ENCODE measurements around the gene SPACDR.
"Not testable (repeated sequence)": the region's sequence is repeated elsewhere in the genome, so short reads cannot be mapped to it uniquely, and the experiment has no call there.

SPACDR gene

DNA sequence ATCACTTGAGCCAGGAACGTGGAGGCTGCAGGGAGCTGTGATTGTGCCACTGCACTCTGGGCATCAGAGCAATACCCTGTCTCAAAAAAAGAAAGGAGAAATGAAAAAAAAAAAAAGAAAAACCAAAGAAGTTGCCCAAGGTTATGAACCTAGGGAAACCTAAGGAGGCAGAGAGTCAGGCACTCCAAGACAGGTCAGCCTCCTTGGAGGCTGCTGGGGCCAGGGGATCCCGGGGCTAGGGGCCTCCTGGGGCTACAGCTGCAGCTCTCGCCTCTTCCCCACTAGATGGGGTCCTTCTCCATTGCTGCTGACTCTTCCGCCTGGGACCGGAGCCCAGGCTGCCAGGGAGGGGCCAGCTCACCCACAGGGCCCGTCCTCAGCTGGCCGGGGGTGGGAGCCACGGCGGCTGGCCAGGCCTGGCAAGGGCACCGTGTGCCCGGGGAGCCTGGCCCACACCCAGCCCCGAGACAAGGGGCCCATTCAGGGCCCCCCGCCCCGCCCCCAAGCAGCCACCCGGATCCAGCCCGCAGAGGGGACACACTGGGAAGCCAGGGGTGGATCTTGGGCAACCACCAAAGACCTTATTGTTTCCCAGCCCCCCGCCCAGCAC, 1.7 kb upstream of the SPACDR start:
- peak; percentile 85 for DNase-seq (ENCODE audit: low read depth)

DNA sequence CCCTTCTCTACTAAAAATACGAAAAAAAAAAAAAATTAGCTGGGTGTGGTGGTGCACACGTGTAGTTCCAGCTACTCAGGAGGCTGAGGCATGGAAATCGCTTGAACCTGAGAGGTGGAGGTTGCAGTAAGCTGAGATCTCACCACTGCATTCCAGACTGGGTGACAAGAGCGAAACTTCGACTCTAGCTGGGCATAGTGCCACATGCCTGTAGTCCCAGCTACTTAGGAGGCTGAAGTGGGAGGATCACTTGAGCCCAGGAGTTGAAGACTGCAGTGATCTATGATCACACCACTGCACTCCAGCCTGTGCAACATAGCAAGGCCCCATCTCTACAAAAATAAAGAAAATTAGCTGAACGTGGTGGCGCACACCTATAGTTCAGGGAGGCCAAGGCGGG, 1.2 kb upstream of the SPACDR start:
- no peak for DNase-seq (ENCODE audit: low read depth)

DNA sequence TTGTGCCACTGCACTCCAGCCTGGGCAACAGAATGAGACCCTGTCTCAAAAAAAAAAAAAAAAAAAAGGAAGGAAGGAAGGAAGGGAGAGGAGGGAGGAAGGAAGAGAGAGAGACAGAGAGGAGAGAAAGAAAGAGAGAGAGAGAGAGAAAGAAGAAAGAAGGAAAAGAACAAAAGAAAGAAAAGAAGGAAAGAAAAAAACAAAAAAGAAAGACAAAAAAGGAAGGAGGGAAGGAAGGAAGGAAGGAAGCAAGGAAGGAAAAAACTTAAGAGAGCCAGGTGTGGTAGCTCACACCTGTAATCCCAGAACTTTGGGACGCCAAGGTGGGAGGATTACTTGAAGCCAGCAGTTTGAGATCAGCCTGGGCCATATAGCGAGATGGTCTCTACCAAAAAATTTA, 731 bp upstream of the SPACDR start:
- DNase-seq (ENCODE audit: low read depth): no peak

DNA sequence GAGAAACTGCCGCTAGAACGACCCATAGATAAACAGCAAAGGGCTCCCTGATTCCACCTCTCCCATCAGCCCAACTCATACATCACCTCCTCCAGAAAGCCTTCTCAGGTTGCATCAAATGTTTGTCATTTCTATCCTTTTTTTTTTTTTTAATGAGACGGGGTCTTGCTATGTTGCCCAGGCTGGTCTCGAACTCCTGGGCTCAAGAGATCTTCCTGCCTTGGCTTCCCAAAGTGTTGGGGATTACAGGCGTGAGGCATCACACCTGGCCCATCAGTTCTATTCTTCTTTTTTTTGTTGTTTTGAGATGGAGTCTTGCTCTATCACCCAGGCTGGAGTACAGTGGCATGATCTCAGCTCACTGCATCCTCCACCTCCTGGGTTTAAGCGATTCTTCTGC, 7.0 kb downstream of the SPACDR start:
- no peak for DNase-seq (ENCODE audit: low read depth)

DNA sequence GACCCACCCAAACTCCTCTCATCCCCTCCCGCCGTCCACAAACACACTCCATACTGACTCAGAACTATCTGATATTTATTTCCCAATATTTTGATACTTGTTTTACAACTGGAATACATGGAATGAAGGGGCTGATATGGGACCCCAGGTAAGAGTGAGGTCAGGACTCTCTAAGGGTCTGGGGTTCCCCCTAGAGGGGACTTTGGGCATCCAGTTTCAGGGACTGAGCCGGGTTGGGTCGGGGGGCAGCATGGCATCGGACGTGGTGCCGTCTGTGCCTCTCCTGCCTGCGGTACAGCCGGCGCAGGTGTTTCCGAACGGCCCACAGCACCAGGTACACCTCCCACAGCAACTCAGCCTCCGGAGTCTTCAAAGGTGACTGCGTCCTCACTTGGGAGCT, 7.5 kb downstream of the SPACDR start:
- no peak for DNase-seq (ENCODE audit: low read depth)

DNA sequence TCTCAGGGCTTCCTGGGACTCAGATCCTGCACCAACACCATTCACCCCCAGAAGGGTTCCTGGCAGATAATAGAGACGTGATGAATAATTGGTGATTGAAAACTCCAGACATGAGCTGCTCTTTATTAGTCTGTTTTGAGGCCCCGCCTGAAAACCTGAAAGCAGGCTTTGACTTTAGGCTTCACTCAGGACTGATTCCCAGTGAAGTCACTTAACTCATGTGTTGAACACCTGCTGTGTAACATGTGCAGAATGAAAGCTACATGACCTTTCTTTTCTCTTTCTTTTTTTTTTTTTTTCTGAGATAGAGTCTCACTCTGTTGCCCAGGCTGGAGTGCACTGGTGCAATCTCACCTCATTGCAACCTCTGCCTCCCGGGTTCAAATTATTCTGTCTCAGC, 8.9 kb downstream of the SPACDR start:
- no peak for DNase-seq (ENCODE audit: low read depth)

DNA sequence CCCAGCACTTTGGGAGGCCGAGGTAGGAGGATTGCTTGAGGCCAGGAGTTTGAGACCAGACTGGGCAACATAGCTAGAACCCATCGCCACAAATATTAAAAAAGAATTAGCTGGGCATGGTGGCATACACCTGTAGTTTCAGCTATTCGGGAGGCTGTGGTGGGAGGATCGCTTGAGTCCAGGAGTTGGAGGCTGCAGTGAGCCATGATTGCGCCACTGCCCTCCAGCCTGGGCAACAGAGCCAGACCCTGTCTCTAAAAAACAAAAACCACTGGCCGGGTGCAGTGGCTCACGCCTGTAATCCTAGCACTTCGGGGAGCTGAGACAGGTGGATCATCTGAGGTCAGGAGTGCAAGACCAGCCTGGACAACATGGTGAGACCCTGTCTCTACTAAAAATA, 10.2 kb downstream of the SPACDR start:
- not testable (repeated sequence) for DNase-seq (ENCODE audit: low read depth)

DNA sequence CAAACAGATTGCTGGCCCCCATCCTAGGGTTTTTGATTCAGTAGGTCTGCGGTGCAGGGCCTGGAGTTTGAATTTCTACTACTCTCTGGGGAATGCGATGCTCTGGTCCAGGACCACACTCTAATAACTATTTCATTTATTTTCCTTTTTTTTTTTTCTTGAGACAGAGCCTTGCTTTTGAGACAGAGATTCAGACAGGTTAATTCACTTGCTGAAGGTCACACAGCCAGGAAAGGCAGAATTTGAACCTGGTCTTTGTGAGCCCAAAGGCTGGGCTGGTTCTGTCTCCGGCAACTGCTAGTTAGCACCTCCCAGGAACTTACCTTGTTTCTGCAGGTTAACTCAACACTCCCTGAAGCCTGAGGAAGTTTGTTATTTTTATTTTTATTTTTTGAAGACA, 11.5 kb downstream of the SPACDR start:
- no peak for DNase-seq (ENCODE audit: low read depth)

DNA sequence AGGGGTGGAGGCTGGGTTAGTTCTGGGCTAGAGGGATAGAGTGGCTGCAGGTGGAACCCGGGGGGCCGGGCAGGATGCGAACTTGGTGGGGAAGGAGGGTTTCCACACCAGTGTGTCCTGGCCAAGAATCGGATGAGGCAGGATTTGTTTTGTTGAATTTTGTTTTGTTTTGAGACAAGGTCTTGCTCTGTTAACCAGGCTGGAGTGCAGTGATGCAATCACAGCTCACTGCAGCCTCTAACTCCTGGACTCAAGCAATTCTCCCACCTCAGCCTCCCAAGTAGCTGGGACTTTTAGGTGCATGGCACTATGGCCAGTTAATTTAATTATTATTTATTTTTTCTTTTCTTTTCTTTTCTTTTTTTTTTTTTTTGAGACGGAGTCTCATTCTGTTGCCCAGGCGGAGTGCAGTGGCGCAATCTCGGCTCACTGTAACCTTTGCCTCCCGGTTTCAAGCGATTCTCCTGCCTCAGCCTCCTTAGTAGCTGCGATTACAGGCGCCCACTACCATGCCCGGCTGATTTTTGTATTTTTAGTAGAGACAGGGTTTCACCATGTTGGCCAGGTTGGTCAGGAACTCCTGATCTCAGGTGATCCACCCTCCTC, 14.8 kb downstream of the SPACDR start:
- DNase-seq (ENCODE audit: low read depth): no peak

DNA sequence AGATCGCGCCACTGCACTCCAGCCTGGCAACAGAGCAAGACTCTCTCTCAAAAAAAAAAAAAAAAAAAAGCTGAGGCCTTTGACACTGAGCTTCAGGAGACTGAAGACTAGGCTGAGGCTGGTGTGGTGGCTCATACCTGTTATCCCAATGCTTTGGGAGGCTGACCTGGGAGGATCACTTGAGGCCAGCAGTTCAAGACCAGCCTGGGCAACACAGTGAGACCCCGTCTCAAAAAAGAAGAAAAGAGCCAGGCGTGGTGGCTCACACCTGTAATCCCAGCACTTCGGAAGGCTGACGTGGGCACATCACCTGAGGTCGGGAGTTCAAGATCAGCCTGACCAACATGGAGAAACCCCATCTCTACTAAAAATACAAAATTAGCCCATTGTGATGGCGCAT, 16.7 kb downstream of the SPACDR start:
- not testable (repeated sequence) for DNase-seq (ENCODE audit: low read depth)

DNA sequence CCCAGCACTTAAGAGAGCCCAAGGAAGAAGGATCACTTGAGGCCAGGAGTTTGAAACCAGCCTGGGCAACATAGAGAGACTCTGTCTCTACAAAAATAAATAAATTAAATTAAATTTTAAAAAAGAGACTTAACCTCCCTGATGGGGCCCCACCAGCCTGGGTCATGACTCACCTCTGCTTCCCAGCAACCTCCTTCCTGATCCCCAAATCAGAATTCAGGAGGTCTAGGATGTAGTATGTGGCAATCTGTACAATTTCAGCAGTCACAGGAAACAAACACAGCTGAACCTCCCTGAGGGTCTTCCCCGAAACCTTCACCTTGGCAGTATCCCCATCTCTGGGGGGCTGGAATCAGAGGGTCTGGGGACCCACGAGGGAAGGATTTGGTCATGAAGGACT, 18.0 kb downstream of the SPACDR start:
- DNase-seq (ENCODE audit: low read depth): no peak

DNA sequence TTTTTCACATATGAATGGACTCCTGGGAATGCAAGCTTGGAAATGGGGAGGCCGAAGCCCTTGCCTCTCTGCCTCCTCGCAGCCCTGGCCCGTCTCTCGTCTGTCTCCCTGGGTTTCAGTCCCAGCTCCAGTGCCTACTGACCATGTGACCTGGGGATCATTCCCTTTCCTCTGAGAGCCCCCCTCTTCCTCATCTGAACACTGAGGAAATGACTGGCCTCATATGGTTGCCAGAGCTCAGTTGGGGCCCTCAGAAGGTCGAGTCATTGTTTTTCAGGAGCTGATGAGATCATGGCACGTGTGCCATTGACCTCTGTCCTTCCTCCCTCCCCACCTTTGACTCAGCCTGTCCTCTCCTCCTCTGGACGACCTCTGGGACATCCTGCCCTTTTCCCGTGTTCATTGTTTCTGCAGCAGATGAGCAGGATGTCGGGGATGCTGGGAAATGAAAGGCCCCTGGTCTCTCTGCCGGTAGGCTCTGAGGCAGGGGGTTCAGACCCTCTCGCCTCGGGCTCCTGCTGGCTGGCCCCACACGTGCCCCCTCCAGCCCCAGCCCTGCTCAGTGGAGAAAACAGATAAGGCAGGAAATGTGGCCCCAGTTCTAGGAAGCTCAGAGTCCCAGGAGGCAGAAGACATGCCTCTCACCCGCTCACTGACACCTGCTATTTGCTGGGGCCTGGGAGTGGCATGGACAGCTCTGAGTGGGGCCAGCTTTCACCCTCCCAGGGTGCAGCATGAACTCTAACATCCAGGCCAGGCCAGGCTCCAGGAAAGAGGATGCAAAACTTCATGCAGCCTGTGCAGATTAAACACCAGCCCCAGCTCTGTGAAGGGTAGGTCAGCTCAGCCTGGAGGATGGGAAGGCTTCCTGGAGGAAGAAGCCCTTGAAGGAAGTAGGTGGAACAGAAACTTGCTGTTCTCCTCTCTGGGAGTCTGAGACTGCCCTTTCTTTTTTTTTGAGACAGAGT, 19.5 kb downstream of the SPACDR start:
- peak; percentile 57 for DNase-seq (ENCODE audit: low read depth)

DNA sequence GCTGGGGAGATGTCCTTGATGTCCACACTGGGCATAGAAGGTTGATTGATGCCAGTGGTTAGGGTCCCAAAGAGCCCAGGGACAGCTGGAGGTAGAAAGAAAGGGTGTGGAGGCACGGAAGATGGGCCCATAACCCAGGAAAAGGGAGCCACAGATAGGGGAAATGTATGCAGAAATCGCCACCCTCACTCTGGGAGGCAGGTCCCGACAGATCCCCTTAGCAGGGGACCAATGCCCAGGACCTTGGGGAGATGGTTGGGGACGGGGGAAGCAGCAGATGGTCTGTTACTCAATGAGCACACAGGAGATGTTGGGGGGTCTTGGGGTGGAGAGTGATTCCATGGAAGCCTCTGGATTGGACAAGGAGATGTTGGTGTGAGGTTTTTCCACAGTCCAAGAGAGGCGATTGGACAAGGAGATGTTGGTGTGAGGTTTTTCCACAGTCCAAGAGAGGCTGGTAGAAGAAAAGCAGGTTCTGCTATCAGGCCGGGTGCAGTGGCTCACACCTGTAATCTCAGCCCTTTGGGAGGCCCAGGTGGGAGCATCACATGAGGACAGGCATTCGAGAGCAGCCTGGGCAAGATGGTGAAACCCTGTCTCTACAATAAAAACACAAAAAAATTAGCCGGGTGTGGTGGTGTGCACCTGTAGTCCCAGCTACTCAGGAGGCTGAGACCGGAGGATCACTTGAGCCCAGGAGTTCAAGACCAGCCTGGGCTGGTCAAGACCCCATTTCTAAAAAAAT, 20.8 kb downstream of the SPACDR start:
- DNase-seq (ENCODE audit: low read depth): no peak

DNA sequence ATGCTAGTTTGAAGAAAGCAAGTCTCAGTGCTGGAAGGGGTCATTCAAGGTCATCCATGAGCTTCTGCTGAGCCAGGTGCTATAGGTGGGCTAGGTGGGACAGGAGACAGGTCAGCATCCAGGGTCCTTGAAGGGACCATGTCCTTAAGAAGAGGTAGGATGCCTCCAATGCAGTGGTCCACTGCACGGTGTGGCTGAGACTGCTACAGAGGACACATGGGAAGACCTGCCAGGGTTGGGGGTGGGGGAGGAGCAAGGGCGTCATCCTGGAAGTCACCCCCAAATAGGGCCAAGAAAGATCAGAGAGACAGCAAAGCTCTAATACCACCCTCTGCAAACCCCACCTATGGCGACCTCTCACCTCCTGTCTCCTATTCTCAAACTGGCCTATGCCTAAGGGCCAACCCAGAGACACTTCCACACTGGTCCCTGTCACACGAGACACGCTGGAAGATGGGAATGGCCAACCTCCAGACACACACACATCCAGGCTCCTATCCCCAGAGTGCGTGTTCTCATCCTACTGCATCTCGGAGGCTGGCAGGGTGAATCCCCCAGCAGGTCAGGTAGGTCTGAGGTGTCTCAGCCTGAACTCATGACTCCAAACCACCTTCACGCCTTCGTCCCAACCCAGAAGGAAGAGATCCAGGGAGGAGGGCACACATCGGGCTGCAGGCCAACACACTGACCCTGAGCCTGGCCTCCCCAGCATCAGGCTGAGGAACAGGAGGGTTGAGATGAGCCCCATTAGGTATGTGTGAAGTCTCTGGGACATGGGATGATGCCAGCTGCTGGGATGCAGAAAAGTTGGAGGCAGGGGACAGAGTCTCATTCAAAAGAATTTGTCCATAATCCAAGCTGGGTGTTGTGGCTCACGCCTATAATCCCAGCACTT, 22.2 kb downstream of the SPACDR start:
- DNase-seq (ENCODE audit: low read depth): no peak

DNA sequence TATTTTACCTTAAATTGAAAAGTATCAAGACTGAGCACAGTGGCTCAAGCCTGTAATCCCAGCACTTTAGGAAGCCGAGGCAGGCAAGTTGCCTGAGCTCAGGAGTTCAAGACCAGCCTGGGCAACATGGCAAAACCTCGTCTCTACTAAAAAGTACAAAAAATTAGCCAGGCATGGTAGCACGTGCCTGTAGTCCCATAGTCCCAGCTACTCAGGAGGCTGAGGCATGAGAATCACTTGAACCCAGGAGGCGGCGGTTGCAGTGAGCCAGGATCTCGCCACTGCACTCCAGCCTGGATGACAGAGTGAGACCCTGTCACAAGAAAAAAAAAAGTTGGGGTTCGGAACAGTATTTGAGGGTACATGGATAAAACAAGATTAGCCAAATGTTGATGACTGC, 24.8 kb downstream of the SPACDR start:
- not testable (repeated sequence) for DNase-seq (ENCODE audit: low read depth)

DNA sequence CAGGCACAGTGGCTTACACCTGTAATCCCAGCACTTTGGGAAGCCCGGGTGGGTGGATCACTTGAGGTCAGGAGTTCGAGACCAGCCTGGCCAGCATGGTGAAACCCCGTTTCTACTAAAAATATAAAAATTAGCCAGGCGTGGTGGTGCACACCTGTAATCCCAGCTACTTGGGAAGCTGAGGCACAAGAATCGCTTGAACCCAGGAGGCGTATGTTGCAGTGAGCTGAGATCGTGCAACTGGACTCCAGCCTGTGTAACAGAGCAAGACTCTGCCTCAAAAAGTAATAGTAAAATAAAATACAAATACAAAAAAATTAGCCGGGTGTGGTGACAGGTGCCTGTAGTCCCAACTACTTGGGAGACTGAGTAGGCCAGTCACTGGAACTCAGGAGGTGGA, 25.3 kb downstream of the SPACDR start:
- not testable (repeated sequence) for DNase-seq (ENCODE audit: low read depth)

DNA sequence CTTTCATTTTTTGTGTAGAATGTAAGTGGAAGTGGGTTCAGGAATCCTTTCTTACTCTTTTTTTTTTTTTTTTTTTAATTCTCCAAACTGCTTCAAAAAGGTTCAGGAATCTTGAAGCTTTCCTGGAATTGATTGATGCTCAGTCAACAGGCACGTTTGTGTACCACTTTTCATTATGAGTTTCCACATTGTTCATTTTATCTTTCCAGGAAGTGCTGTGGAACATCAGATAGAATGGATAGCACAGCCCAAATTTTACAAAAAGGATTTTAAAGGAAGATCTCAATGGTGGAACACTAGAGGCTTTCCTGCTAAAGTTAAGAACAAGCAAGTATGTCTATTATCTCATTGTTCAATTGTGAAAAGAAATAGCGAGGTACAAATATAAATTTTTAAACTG, 25.9 kb downstream of the SPACDR start:
- no peak for DNase-seq (ENCODE audit: low read depth)

DNA sequence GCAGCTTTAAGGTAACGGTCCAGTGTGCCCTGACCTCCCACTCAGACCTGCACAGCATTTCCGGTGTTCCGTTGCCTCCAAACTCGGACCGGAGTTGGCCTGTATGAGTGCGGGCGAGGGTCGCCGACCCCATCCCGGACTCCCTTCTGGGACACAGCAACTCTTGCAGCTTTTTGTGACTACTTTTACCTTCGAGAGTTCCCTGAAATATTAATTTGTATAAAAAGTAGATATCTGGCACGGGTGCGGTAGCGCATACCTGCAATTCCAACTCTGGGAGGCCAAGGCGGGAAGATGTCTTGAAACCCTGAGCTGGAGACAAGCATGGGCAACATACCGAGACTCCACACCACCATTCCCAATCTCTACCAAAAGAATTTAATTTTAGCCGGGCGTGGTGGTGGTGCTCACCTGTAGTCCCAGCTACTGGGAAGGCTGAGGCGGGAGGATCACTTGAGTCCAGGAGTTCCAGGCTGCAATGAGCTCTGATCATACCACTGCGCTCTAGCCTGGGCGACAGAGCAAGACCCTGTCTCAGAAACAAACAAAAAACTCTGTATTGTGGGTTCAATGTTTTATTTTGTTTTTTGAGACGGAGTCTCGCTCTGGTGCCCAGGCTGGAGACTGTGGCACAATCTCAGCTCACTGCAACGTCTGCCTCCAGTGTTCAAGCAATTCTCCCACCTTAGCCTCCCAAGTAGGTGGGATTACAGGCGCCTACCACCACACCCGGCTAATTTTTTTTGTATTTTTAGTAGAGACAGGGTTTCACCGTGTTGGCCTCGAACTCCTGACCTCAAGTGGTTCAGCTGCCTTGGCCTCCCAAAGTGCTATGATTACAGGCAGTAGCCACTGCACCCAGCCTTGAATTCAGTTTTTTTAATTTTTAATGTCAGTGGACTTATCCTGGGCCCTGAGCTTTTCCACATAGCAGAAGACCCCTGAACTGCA, 26.6 kb downstream of the SPACDR start:
- no peak for DNase-seq (ENCODE audit: low read depth)

DNA sequence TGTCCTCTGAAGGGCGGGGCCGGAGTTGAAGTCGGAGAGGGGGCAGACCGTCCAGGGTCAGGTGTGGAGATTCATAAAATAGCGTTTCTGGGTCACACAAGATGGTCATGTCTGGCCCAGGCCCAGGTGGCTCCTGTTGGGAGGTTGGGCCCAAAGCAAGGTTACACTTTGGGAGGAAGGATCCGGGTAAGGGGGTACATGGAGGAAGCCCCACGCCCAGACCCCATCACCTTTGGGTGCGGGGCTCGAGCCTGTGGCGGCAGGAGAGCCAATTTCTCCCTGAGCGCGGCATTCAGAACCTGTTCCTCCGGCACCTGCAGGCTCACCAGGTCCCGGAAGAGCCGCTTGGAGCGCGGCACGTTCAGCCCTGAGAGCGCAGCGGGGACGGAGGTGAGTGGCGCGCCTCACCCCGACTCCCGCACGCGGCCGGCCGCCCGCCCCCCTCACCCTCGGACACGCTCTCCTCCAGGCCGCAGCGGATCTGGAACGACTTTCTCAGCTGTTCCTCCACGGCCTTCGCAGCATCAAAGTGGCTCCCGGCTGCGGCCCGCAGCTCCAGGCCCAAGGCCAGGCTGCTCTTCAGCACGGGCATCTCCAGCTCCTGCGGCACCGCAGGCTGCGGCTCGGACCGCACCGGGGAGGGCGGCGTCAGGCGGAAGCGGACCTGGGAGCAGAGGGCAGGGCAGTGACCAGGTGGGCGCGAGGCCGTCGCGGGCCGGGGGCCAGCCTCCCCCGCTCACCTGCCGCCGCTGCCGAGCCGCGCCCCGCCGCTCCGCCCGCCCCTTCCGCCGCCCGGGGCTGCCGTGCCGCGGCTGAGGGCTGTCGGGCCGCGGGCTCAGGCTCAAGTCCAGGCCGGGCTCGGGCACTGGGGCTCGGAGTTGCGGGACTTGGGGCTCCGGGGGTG, 28.4 kb downstream of the SPACDR start:
- DNase-seq (ENCODE audit: low read depth): no peak

All from fibroblast of gingiva (primary cell).